IMR-90 (cell line): ENCODE data around the gene VSIR.

Experiments used
- CEBPB ChIP-seq: IDR thresholded peaks from 2 replicates; pipeline ENCODE4 v1.6.1; 2012; ENCODE audit warnings: low read depth, low read length, improper control_type of control experiment
- MAFK ChIP-seq: IDR thresholded peaks from 2 replicates; pipeline ENCODE4 v1.6.1; 2012; ENCODE audit warnings: low read depth, low read length, improper control_type of control experiment
- NFE2L2 ChIP-seq: fragments of 150-350 bp; IDR thresholded peaks from 2 replicates; pipeline ENCODE4 v1.6.1; 2016; ENCODE audit warnings: low read depth, mild to moderate bottlenecking, low read length
- POLR2A ChIP-seq: IDR thresholded peaks from 2 replicates; pipeline ENCODE4 v1.6.1; 2012; ENCODE audit warnings: mild to moderate bottlenecking, low read depth, low read length
- RAD21 ChIP-seq: IDR thresholded peaks from 2 replicates; pipeline ENCODE4 v1.6.1; 2012; ENCODE audit warnings: low read length, improper control_type of control experiment
- RCOR1 ChIP-seq: IDR thresholded peaks from 2 replicates; pipeline ENCODE4 v1.6.1; 2012; ENCODE audit warnings: mild to moderate bottlenecking, low read length, improper control_type of control experiment; ENCODE audit not compliant: insufficient replicate concordance
- TF ChIP-seq, protein P1 (sequence below): conservative IDR thresholded peaks from 2 replicates; pipeline ENCODE4 v1.5.1; 2012; ENCODE audit warnings: mild to moderate bottlenecking, low read depth, low read length, improper control_type of control experiment
- TF ChIP-seq, protein P2 (sequence below): fragments of 150-350 bp; IDR thresholded peaks from 2 replicates; pipeline ENCODE4 v1.6.1; 2017; ENCODE audit warnings: mild to moderate bottlenecking, antibody characterized with exemption, low read length, low read depth

DNA sequence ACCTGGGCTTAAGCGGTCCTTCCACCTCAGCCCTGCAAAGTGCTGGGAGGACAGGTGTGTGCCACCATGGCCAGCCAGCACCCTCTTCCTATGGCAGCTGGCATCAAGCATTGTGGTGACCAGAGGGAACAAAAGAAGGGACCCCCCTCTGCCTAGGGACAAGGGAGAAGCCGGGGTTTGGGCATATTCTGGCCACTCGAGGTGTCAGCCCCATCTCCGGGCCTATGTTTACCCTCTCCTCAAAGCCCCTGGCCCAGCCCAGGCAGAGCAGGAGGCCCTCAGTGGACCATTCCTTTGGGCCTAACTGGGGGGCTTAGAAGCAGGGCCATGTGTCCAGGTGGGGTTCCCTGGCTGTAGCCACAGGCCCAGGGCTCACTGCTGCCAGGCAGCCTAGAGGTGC lies 23.9 kb downstream of the VSIR start:
- TF ChIP-seq, protein P1, sequence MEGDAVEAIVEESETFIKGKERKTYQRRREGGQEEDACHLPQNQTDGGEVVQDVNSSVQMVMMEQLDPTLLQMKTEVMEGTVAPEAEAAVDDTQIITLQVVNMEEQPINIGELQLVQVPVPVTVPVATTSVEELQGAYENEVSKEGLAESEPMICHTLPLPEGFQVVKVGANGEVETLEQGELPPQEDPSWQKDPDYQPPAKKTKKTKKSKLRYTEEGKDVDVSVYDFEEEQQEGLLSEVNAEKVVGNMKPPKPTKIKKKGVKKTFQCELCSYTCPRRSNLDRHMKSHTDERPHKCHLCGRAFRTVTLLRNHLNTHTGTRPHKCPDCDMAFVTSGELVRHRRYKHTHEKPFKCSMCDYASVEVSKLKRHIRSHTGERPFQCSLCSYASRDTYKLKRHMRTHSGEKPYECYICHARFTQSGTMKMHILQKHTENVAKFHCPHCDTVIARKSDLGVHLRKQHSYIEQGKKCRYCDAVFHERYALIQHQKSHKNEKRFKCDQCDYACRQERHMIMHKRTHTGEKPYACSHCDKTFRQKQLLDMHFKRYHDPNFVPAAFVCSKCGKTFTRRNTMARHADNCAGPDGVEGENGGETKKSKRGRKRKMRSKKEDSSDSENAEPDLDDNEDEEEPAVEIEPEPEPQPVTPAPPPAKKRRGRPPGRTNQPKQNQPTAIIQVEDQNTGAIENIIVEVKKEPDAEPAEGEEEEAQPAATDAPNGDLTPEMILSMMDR = no peak
- no peak for TF ChIP-seq NFE2L2
- no peak for TF ChIP-seq POLR2A
- no peak for TF ChIP-seq RAD21
- no peak for TF ChIP-seq CEBPB
- TF ChIP-seq, protein P2, sequence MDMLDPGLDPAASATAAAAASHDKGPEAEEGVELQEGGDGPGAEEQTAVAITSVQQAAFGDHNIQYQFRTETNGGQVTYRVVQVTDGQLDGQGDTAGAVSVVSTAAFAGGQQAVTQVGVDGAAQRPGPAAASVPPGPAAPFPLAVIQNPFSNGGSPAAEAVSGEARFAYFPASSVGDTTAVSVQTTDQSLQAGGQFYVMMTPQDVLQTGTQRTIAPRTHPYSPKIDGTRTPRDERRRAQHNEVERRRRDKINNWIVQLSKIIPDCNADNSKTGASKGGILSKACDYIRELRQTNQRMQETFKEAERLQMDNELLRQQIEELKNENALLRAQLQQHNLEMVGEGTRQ = no peak
- TF ChIP-seq MAFK = no peak
- TF ChIP-seq RCOR1 = no peak
